K562 (cell line): ENCODE results near the gene NEMP2. TPM values are rescaled to one million over a fixed set of nuclear protein-coding genes. Genes with fewer than 3 reads are reported as not detected.

Experiments used
- ATAC-seq: fragments of 200-7000 bp; cut with Tn5 transposase; 3 replicates; pipeline ENCODE4 v1.9.1; 2020; ENCODE audit warnings: moderate library complexity
- BruUV-seq: library from RNA; stranded (reverse); fragments of 400-500 nt; replicated peaks from 2 replicates; lab custom pipeline; 2021; lab: Mats Ljungman, UMichigan
- CTCF ChIA-PET: fragments of 300-600 bp; formaldehyde crosslinking; extraction: SDS; loops from one replicate; lab custom pipeline; 2021; ENCODE audit warnings: low intra/inter-chr PET ratio; lab: Yijun Ruan, JAX
- POLR2A ChIA-PET: fragments of 300-600, 350-650 bp; sonication (Branson Sonifier 250); formaldehyde crosslinking; extraction: SDS; loops from one replicate; lab custom pipeline; 2021; ENCODE audit warnings: antibody characterized with exemption, inconsistent platforms; lab: Yijun Ruan, JAX
- DNase-seq, 4 experiments: peaks; one replicate each; pipeline versions ENCODE4 v3.0.0 to v3.0.0-alpha.2; 2011 to 2018; ENCODE audit warnings: low spot score in 3 of 4, mixed read lengths in 3 of 4; ENCODE audit errors: extremely low read depth in 1 of 4
- FAIRE-seq: peaks from 2 replicates; lab custom pipeline; 2011; peaks lifted over from hg19 to GRCh38; lab: Jason Lieb, UNC
- H2AFZ ChIP-seq: 2 replicates; pipeline ENCODE4 v1.6.0; 2011; ENCODE audit warnings: low read depth, low read length, control low read depth, inconsistent platforms
- H3K27ac ChIP-seq: fragments of 200-600 bp; 3 replicates; pipeline ENCODE4 v1.8.0; 2011; ENCODE audit warnings: low read depth, mild to moderate bottlenecking, control low read depth, inconsistent platforms, low read length, moderate library complexity, mixed read lengths; ENCODE audit errors: extremely low read depth
- H3K27me3 ChIP-seq, 2 experiments: fragments of 300-600 bp in 1 of 2; 2 replicates in 1 of 2; 3 replicates in 1 of 2; pipeline versions ENCODE4 v1.6.0 to v1.8.0; 2011; ENCODE audit warnings: inconsistent platforms in 2 of 2, low read length in 2 of 2, mild to moderate bottlenecking in 1 of 2, mixed read lengths in 1 of 2, moderate library complexity in 1 of 2; ENCODE audit not compliant: control insufficient read depth in 2 of 2, insufficient read depth in 2 of 2
- H3K36me3 ChIP-seq: fragments of 300-600 bp; 3 replicates; pipeline ENCODE4 v1.8.0; 2011; ENCODE audit warnings: mild to moderate bottlenecking, low read length, inconsistent platforms; ENCODE audit not compliant: control insufficient read depth, insufficient read depth
- H3K4me1 ChIP-seq, 2 experiments: fragments of 200-600 bp in 1 of 2; replicated peaks in 1 of 2; 2 replicates in 1 of 2; 3 replicates in 1 of 2; pipeline versions ENCODE4 v1.5.1 to v1.8.0; 2011; ENCODE audit warnings: inconsistent platforms in 2 of 2, low read length in 2 of 2, mild to moderate bottlenecking in 1 of 2, mixed read lengths in 1 of 2, moderate library complexity in 1 of 2; ENCODE audit not compliant: control insufficient read depth in 2 of 2, insufficient read depth in 2 of 2
- H3K4me2 ChIP-seq: 2 replicates; pipeline ENCODE4 v1.6.1; 2011; ENCODE audit warnings: low read length, control low read depth, inconsistent platforms, mixed read lengths; ENCODE audit not compliant: insufficient read depth
- H3K4me3 ChIP-seq: fragments of 200-600 bp; sonication (generic), shearing (Covaris generic); 2 replicates; pipeline ENCODE4 v1.5.1; 2016; ENCODE audit warnings: control low read depth, inconsistent platforms
- H3K79me2 ChIP-seq: fragments of 200-600 bp; 3 replicates; pipeline ENCODE4 v1.8.0; 2011; ENCODE audit warnings: low read length, inconsistent platforms; ENCODE audit not compliant: control insufficient read depth, insufficient read depth
- H3K9ac ChIP-seq, 2 experiments: 2 replicates each; pipeline versions ENCODE4 v1.6.0 to v1.6.1; 2011; ENCODE audit warnings: low read depth in 2 of 2, low read length in 2 of 2, control low read depth in 1 of 2, inconsistent platforms in 1 of 2, mild to moderate bottlenecking in 1 of 2, mixed read lengths in 1 of 2; ENCODE audit not compliant: insufficient read depth in 1 of 2
- H3K9me1 ChIP-seq: one replicate; pipeline ENCODE4 v1.6.0; 2011; ENCODE audit warnings: inconsistent platforms, mild to moderate bottlenecking, low read length, moderate library complexity; ENCODE audit not compliant: control insufficient read depth, insufficient read depth
- H3K9me3 ChIP-seq: replicated peaks from 2 replicates; pipeline ENCODE4 v1.5.1; 2011; ENCODE audit warnings: low read depth, low read length, inconsistent platforms; ENCODE audit not compliant: control insufficient read depth, insufficient read depth
- H4K20me1 ChIP-seq: replicated peaks from 2 replicates; pipeline ENCODE4 v1.6.1; 2011; ENCODE audit warnings: low read length, inconsistent platforms, mixed read lengths; ENCODE audit not compliant: control insufficient read depth, insufficient read depth
- ATF4 ChIP-seq: fragments of 450-650 bp; formaldehyde crosslinking; IDR thresholded peaks from 2 replicates; pipeline ENCODE4 v1.4.0; 2022; ENCODE audit warnings: mild to moderate bottlenecking, moderate library complexity
- CEBPG ChIP-seq, 3 experiments: fragments of 200-800 bp in 1 of 3; sonication (Bioruptor generic) in 1 of 3; sonication (generic) in 1 of 3; formaldehyde crosslinking in 1 of 3; IDR thresholded peaks in 2 of 3; conservative IDR thresholded peaks in 1 of 3; 2 replicates each; pipeline versions ENCODE4 v1.6.1 to v1.8.0; 2016 to 2022; ENCODE audit warnings: missing compliant biosample characterization in 2 of 3, missing genetic modification characterization in 2 of 3, mild to moderate bottlenecking in 1 of 3, missing genetic modification reagents in 1 of 3
- FOXA1 ChIP-seq: fragments of 450-650 bp; IDR thresholded peaks from 2 replicates; pipeline ENCODE4 v1.6.1; 2016; ENCODE audit warnings: mild to moderate bottlenecking, borderline replicate concordance
- ILF3 ChIP-seq: fragments of 450-650 bp; IDR thresholded peaks from 2 replicates; pipeline ENCODE4 v1.6.1; 2018; ENCODE audit warnings: antibody characterized with exemption, mild to moderate bottlenecking, moderate library complexity, borderline replicate concordance
- KLF6 ChIP-seq: fragments of 250-450 bp; sonication (Bioruptor Pico); IDR thresholded peaks from 2 replicates; pipeline ENCODE4 v1.4.0; 2020; ENCODE audit warnings: mild to moderate bottlenecking, moderate library complexity, borderline replicate concordance
- MTA2 ChIP-seq: fragments of 450-650 bp; IDR thresholded peaks from 2 replicates; pipeline ENCODE4 v1.6.1; 2016; ENCODE audit warnings: low read depth
- MTA3 ChIP-seq: fragments of 450-650 bp; formaldehyde crosslinking; IDR thresholded peaks from 2 replicates; pipeline ENCODE4 v1.6.1; 2017; ENCODE audit warnings: mild to moderate bottlenecking, borderline replicate concordance
- PHTF2 ChIP-seq: fragments of 250-450 bp; sonication (Bioruptor Pico); IDR thresholded peaks from 2 replicates; pipeline ENCODE4 v1.5.0; 2021; ENCODE audit warnings: mild to moderate bottlenecking
- PTBP1 ChIP-seq: fragments of 200-400 bp; formaldehyde crosslinking; IDR thresholded peaks from 2 replicates; pipeline ENCODE4 v1.6.1; 2017; ENCODE audit warnings: low read depth, low read length
- U2AF1 ChIP-seq: fragments of 200-400 bp; formaldehyde crosslinking; optimal IDR thresholded peaks from 2 replicates; pipeline ENCODE3; 2017; ENCODE audit warnings: mild to moderate bottlenecking, low read depth, low read length, moderate library complexity
- ZNF184 ChIP-seq: sonication (generic); formaldehyde crosslinking; IDR thresholded peaks from 2 replicates; pipeline ENCODE4 v1.5.0; 2020; ENCODE audit warnings: missing genetic modification reagents
- ZNF316 ChIP-seq: fragments of 450-650 bp; IDR thresholded peaks from 2 replicates; pipeline ENCODE4 v1.6.1; 2016
- WGBS: fragments of 100-300 bp; shearing (Covaris generic); methylation state at CpG from one replicate; pipeline ENCODE4 v1.1.6; 2016; ENCODE audit warnings: low coverage, mixed read lengths; ENCODE audit not compliant: insufficient coverage; ENCODE audit errors: missing lambda C conversion rate; 5-methylcytosine and 5-hydroxymethylcytosine counted together
- in situ Hi-C: fragments of 300-500 bp; cut with MboI; formaldehyde crosslinking; loops from 4 replicates; pipeline ENCODE4 v1.15.0; 2018; ENCODE audit warnings: inconsistent platforms, mixed read lengths
- intact Hi-C: fragments of 100-400 bp; cut with micrococcal nuclease; formaldehyde crosslinking; loops from 2 replicates; pipeline ENCODE4 v1.14.2; 2022
- polyA plus RNA-seq, 8 experiments: library from polyadenylated mRNA; depleted of rRNA in 4 of 8; stranded (reverse) in 5 of 8; unstranded in 3 of 8; fragments of >200 nt; fragmentation: Nextera tagmentation in 2 of 8; fragmentation: Illumina TruSeq in 1 of 8; extraction: Ambion mirVana in 2 of 8; extraction: Trizol in 1 of 8; gene quantifications; 2 replicates each; pipeline versions ENCODE4 v1.2.1 to v1.2.3, GENCODE V29; 2011 to 2014; ENCODE audit warnings: inconsistent platforms in 1 of 8, missing spikeins in 1 of 8
- total RNA-seq, 7 experiments: library from RNA; depleted of rRNA in 6 of 7; stranded (reverse); fragments of >200 nt in 6 of 7; fragmentation: Illumina TruSeq in 2 of 7; extraction: Trizol in 2 of 7; gene quantifications; 2 replicates each; pipeline versions ENCODE4 v1.2.1 to v1.2.3, GENCODE V29; 2011 to 2021; ENCODE audit warnings: low replicate concordance in 1 of 7

The NEMP2 gene
- total and polyA plus RNA-seq, 9 of the 15 experiments (the other 6 are each of a cell fraction or from before 2014, with no cell fraction given), result 0.32 to 3.0 (median 1.7) TPM

GRCh38 chr2:190546734-190547133 is 12.2 kb upstream of the NEMP2 start:
- intact Hi-C loops, result no loop called here

GRCh38 chr2:190545555-190546385 is 11.2 kb upstream of the NEMP2 start:
- Histone ChIP-seq H3K4me3 (no peak overlapping the region), H3K79me2 (no peaks in the 10 kb centered on the region), H3K9me1 (no peaks in the 10 kb centered on the region), H3K27ac (no peak overlapping the region), H3K9ac (no peak overlapping the region), H3K9me3 (peaks cover under 1% of the 10 kb centered on the region; the same call in 1 of the 2 replicates), H3K27me3 (no peaks in the 10 kb centered on the region), H3K4me1 (no peaks in the 10 kb centered on the region)
- DNase-seq, result no peak
- intact Hi-C loops, result no loop called here
- no TSS peak for BruUV-seq
- CTCF ChIA-PET, result no interaction called here
- POLR2A ChIA-PET, result no interaction called here
- TF ChIP-seq CEBPG (CRISPR knock-in tag; IDR thresholded peaks at IDR 0.05) (no peak), CEBPG (tag; conservative IDR thresholded peaks at IDR 0.05 in 1 of 2, IDR thresholded peaks at IDR 0.05 in 1 of 2) (no peak), ATF4 (no peak)
- TF ChIP-seq, all 486 proteins: peak for 0
- 80% methylated on average over 5 of the region's 5 CpGs for WGBS
- no peak overlapping the region for H3K4me2 ChIP-seq
- H4K20me1 ChIP-seq, result no peaks in the 10 kb centered on the region
- FAIRE-seq (no peak), ATAC-seq (no peak)
- in situ Hi-C loops, result no loop called here
- no peak overlapping the region for H2AFZ ChIP-seq
- H3K36me3 ChIP-seq, result no peaks in the 10 kb centered on the region

More at GRCh38 chr2:190546734-190547133, 12.2 kb upstream of the NEMP2 start:
- no peaks in the 10 kb centered on the region for H4K20me1 ChIP-seq
- H3K79me2 ChIP-seq, result no peaks in the 10 kb centered on the region
- no peak for DNase-seq
- TF ChIP-seq MTA2 (no peak), MTA3 (no peak), ZNF184 (CRISPR knock-in tag) (no peak), KLF6 (CRISPR knock-in tag) (no peak), PHTF2 (CRISPR knock-in tag) (no peak), ZNF316 (no peak), FOXA1 (no peak), ILF3 (no peak), PTBP1 (no peak), U2AF1 (no peak)
- no peaks in the 10 kb centered on the region for H3K9me1 ChIP-seq
- no peak overlapping the region for H3K4me2 ChIP-seq
- no peak overlapping the region for H2AFZ ChIP-seq
- H3K27me3 ChIP-seq, result no peaks in the 10 kb centered on the region
- no peaks in the 10 kb centered on the region for H3K36me3 ChIP-seq
- no peaks in the 10 kb centered on the region; the same call in 1 of the 2 replicates for H3K9me3 ChIP-seq
- in situ Hi-C loops, result no loop called here
- ATAC-seq, result no peak
- WGBS, result 67% methylated on average over 3 of the region's 3 CpGs
- peaks cover 0 to under 1% of the 10 kb centered on the region in 2 experiments; a peak in 1 of 5 replicates for H3K4me1 ChIP-seq
- no peak for FAIRE-seq
- BruUV-seq, result no TSS peak
- no peak overlapping the region for H3K27ac ChIP-seq
- CTCF ChIA-PET, result no interaction called here
- POLR2A ChIA-PET, result no interaction called here
- no peak overlapping the region for H3K9ac ChIP-seq
- no peak overlapping the region for H3K4me3 ChIP-seq
